Hepatocyte (in vitro differentiated cells): ENCODE results near the gene COPE. TPM values are rescaled to one million over a fixed set of nuclear protein-coding genes. Genes with fewer than 3 reads are reported as not detected.
A peak's percentile ranks its signal among the peaks of the same experiment; 100 is the strongest.

ENCODE experiments used
- DNase-seq: peaks from one replicate; pipeline ENCODE4 v3.0.0-alpha.2; 2016; ENCODE audit warnings: low spot score
- H2AFZ ChIP-seq: fragments of 200-600 bp; sonication (generic); 2 replicates; pipeline ENCODE4 v1.6.0; 2016; ENCODE audit warnings: antibody characterized with exemption, mild to moderate bottlenecking
- H3K27ac ChIP-seq: fragments of 200-600 bp; sonication (generic); 2 replicates; pipeline ENCODE4 v1.5.1; 2016; ENCODE audit warnings: mild to moderate bottlenecking
- H3K27me3 ChIP-seq: fragments of 200-600 bp; sonication (generic); 2 replicates; pipeline ENCODE4 v1.6.1; 2016
- H3K36me3 ChIP-seq: fragments of 200-600 bp; sonication (generic); replicated peaks from 2 replicates; pipeline ENCODE4 v1.5.1; 2016; ENCODE audit warnings: low read depth; ENCODE audit not compliant: insufficient read depth
- H3K4me1 ChIP-seq: fragments of 200-600 bp; sonication (generic); 2 replicates; pipeline ENCODE4 v1.5.1; 2016; ENCODE audit warnings: mild to moderate bottlenecking, moderate library complexity; ENCODE audit not compliant: insufficient read depth
- H3K4me2 ChIP-seq: fragments of 200-600 bp; sonication (generic); 2 replicates; pipeline ENCODE4 v1.6.0; 2016
- H3K4me3 ChIP-seq: fragments of 200-600 bp; sonication (generic); 2 replicates; pipeline ENCODE4 v1.5.1; 2016; ENCODE audit warnings: mild to moderate bottlenecking
- H3K79me2 ChIP-seq: fragments of 200-600 bp; sonication (generic); 2 replicates; pipeline ENCODE4 v1.6.0; 2017; ENCODE audit warnings: mild to moderate bottlenecking
- H3K9me2 ChIP-seq: fragments of 200-600 bp; sonication (generic); replicated peaks from 2 replicates; pipeline ENCODE4 v1.6.0; 2017; ENCODE audit warnings: mild to moderate bottlenecking; ENCODE audit not compliant: insufficient read depth
- H3K9me3 ChIP-seq: fragments of 200-600 bp; sonication (generic); 2 replicates; pipeline ENCODE4 v1.5.1; 2016; ENCODE audit warnings: low read depth, mild to moderate bottlenecking
- H4K20me1 ChIP-seq: fragments of 200-600 bp; sonication (generic); 2 replicates; pipeline ENCODE4 v1.6.0; 2016; ENCODE audit warnings: mild to moderate bottlenecking; ENCODE audit not compliant: insufficient read depth, poor library complexity, severe bottlenecking
- CTCF ChIP-seq: fragments of 200-600 bp; sonication (generic); IDR thresholded peaks from 2 replicates; pipeline ENCODE4 v1.5.1; 2016; ENCODE audit warnings: antibody characterized with exemption, mild to moderate bottlenecking; ENCODE audit not compliant: poor library complexity
- EZH2 ChIP-seq: fragments of 200-600 bp; sonication (generic); IDR thresholded peaks from 2 replicates; pipeline ENCODE4 v1.6.1; 2016; ENCODE audit warnings: antibody characterized with exemption, mild to moderate bottlenecking, borderline replicate concordance
- EZH2phosphoT487 ChIP-seq: fragments of 200-600 bp; sonication (generic); IDR thresholded peaks from one replicate; pipeline ENCODE4 v1.6.1; 2018; ENCODE audit warnings: antibody characterized with exemption, mild to moderate bottlenecking, low read depth, moderate library complexity; ENCODE audit not compliant: unreplicated experiment, severe bottlenecking
- WGBS: methylation state at CpG from one replicate; pipeline ENCODE4 v1.1.6; 2016; ENCODE audit warnings: low lambda C conversion rate; ENCODE audit errors: missing lambda C conversion rate; 5-methylcytosine and 5-hydroxymethylcytosine counted together
- polyA plus RNA-seq: library from polyadenylated mRNA; unstranded; fragments of >200 nt; fragmentation: Nextera tagmentation; extraction: Ambion mirVana; gene quantifications from 2 replicates; pipeline ENCODE4 v1.2.1, GENCODE V29; 2016
- total RNA-seq: library from RNA; depleted of rRNA; stranded (reverse); fragments of >200 nt; gene quantifications from 2 replicates; pipeline ENCODE4 v1.2.3, GENCODE V29; 2014

The COPE gene
- total and polyA plus RNA-seq, 2 experiments from 2014 or later, result 228 to 397 TPM

DNA sequence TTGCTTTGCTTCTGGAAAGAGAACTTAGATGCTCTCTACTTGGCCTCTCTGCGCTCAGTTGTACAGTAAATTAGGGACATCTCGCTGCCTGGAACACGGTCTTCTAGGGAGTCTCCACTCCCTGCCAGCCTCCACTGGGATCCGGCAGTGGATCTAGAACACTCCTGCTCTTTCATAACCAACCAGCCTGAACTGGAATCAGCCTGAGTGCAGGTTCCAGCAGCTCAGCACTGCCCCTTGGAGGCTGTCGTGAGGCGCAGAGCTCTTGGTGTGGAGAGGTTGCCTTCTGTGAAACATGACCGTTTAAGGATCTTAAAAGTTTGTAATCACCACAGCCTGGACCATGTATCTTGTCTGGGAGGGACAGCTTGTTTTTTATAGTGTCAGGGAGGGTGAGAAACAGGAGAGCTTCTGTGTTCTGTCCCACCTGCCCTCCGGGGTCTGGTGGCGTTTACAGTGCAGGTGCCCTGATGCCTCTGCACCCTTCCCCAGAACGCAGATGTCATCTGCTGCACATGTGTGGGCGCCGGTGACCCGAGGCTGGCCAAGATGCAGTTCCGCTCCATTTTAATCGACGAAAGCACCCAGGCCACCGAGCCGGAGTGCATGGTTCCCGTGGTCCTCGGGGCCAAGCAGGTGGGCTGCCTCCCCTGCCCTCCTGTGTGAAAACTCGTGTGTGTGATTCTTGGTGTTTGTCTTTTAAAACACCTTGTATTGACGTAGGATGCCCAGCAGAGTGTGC, 62.6 kb downstream of the COPE start:
- Histone ChIP-seq H3K4me3 (no peak overlapping the region), H2AFZ (no peak overlapping the region), H3K9me2 (no peaks in the 10 kb centered on the region), H3K36me3 (no peaks in the 10 kb centered on the region), H3K4me2 (no peak overlapping the region), H4K20me1 (peaks cover 9% of the 10 kb centered on the region), H3K9me3 (no peaks in the 10 kb centered on the region), H3K4me1 (no peaks in the 10 kb centered on the region), H3K79me2 (peaks cover 6% of the 10 kb centered on the region), H3K27me3 (no peaks in the 10 kb centered on the region), H3K27ac (no peak overlapping the region)
- DNase-seq, result peak; percentile 55
- 92% methylated on average over 22 of the region's 22 CpGs for WGBS
- TF ChIP-seq EZH2, result no peak
- TF ChIP-seq CTCF, result peak; percentile 43

DNA sequence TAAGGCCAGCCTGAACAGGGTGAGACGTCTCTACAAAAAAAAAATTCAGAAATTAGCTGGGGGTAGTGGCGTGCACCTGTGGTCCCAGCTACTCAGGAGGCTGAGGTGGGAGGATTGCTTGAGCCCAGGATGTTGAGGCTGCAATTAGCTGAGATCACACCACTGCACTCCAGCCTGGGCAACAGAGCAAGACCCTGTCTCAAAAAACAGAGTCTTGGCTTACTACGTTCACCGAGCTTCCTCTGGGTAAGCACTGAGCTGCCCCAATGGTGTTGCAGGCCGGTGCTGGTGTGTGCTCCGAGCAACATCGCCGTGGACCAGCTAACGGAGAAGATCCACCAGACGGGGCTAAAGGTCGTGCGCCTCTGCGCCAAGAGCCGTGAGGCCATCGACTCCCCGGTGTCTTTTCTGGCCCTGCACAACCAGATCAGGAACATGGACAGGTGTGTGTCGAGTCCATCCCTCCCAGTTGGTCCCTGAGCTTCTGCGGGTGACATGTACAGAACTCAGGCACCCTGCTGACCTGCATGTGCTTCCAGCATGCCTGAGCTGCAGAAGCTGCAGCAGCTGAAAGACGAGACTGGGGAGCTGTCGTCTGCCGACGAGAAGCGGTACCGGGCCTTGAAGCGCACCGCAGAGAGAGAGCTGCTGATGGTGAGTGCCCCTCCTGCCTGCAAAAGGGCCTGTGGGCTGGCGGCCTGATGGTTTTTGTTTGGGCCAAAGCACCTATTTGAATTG, 63.4 kb downstream of the COPE start:
- Histone ChIP-seq H3K9me3 (no peaks in the 10 kb centered on the region), H3K4me1 (no peaks in the 10 kb centered on the region), H3K36me3 (no peaks in the 10 kb centered on the region), H3K27ac (no peak overlapping the region), H3K9me2 (no peaks in the 10 kb centered on the region), H3K4me2 (no peak overlapping the region), H3K4me3 (no peak overlapping the region), H3K27me3 (no peaks in the 10 kb centered on the region), H2AFZ (no peak overlapping the region), H3K79me2 (peaks cover 14% of the 10 kb centered on the region), H4K20me1 (peaks cover 16% of the 10 kb centered on the region)
- DNase-seq, result no peak
- TF ChIP-seq CTCF (no peak), EZH2phosphoT487 (no peak)
- WGBS, result 99% methylated on average over 27 of the region's 27 CpGs

DNA sequence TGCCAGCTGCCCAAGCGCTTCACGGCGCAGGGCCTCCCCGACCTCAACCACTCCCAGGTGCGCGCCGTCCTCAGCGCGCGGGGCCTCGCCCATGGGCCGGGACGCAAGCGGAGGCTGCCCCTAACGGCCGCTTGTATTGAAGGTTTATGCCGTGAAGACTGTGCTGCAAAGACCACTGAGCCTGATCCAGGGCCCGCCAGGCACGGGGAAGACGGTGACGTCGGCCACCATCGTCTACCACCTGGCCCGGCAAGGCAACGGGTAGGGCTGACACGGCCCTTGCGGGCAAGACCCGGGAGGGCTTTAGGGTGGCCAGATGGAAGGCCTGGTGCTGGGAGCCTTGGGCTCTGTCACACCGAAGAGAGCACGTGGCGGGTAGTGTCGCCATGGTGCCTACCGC, 64.2 kb downstream of the COPE start:
- DNase-seq, result no peak
- Histone ChIP-seq H3K4me2 (no peak overlapping the region), H3K9me2 (no peaks in the 10 kb centered on the region), H3K27me3 (no peaks in the 10 kb centered on the region), H2AFZ (no peak overlapping the region), H3K79me2 (peaks cover 22% of the 10 kb centered on the region), H3K9me3 (no peaks in the 10 kb centered on the region), H4K20me1 (peaks cover 22% of the 10 kb centered on the region), H3K4me1 (peaks cover under 1% of the 10 kb centered on the region), H3K4me3 (no peak overlapping the region), H3K36me3 (no peaks in the 10 kb centered on the region), H3K27ac (no peak overlapping the region)
- WGBS, result 98% methylated on average over 30 of the region's 33 CpGs
- no peak for TF ChIP-seq CTCF
- no peak for TF ChIP-seq EZH2phosphoT487
- no peak for TF ChIP-seq EZH2
